HG03469 (cell line): ENCODE results near the gene SLC24A4.

Experiments used
- ATAC-seq: cut with Tn5 transposase; IDR thresholded peaks from one replicate; pipeline ENCODE4 v1.9.1; 2021; ENCODE audit warnings: mild to moderate bottlenecking, moderate library complexity, moderate number of reproducible peaks; ENCODE audit not compliant: unreplicated experiment

Gene SLC24A4

GRCh38 chr14:92455231-92455630, 132.3 kb downstream of the SLC24A4 start:
- no peak for ATAC-seq

DNA sequence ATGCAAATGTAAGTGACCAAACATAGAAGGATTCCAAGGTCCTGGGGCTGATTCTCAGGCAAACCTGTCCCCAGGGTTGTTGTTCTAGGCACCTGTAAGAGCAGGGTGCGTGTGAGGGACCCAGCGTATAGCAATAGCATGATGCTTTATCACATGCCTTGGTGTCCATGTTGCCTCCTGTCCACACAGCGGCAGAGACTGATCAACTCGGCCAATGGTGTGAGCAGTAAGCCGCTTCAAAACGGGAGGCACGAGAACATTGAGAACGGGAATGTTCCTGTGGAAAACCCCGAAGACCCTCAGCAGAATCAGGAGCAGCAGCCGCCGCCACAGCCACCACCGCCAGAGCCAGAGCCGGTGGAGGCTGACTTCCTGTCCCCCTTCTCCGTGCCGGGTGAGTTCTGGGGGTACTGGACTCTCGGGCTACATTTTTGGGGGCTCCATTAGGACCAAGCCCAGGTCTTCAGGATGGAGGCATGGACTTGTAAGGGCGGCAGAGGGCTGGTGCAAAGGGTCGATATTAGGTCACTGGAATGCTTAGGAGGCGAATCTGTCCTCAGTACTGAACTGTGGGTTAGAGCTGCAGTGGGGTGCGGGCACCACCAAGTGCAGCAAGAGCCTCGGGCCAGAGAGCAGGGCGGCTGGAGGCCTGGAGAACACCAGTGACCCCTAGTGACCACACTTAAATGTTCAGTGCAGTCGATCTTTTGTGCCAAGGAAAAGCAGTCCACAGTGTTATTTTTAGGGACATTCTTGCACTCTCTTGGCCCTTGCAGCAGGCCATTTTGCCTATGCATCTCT, 133.4 kb downstream of the SLC24A4 start:
- peak; percentile 58 for ATAC-seq

GRCh38 chr14:92457016-92457565, 134.1 kb downstream of the SLC24A4 start:
- ATAC-seq, result no peak

GRCh38 chr14:92458136-92459029, 135.4 kb downstream of the SLC24A4 start:
- ATAC-seq, result no peak

DNA sequence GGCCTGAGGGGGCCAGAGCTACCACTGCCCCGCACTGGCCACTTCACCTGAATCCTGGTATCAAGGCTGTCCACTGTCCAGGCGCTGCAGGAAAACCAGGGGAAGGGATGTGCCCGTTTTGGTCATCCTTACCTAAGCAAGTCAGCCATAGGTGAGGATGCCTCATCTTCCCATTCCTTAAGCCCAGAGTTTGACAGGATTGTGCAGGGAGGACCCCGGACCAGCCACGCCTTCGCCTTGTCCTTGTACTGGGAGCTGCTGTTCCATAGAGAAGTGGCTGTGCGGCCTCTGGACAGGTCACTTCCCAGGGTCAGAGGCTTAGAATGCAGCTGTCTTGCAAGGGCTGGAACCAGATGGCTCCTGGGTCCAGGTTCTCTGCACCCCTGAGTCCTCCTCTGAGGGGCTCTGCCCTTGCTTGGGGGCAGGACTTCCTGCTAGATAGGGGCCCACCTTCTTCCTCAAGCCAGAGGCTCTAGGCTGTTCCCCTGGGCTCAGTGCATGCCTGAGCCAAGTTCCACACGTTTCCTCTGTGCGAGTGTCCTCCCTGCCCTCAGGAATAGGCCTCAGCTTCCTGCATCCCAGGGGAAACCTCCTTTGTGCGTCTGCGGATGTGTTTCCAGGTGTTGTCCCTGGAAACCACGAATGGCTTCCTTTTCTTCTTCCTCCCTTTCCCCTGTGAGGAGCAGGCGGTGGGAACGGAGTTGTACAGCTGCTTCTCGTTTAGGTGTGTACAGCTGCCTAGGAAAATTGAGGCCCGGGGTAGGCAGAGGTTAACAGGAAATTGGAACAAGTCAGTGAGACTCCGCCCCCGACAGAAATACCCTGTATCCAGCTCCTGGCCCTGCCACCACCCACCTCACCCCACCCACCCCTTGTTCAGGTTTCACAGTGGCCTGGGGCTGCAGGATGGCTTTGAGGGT, 136.3 kb downstream of the SLC24A4 start:
- ATAC-seq, result no peak

DNA sequence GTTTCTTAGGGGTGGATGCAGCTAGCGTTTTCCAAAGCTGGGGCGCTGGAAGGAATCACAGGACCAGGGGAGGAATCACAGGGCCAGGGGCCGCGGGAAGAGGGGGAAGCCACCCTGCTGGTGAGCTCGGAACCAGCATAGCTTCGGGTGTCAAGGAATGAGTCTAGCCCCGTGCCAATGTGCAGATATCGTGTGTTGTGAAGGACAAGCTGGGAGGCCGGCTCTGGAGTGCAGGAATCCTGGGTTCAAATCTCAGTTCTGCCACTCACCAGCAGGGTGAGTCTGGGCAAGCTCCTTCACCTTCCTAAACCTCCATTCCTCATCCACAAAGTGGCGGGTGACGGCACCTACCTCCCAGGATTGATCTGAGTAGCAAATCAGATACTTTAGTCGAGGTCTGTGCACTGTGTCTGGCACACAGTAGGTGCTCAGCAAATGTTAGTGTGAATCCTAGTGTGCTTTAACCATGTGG, 137.0 kb downstream of the SLC24A4 start:
- ATAC-seq, result no peak

- ATAC-seq, result no peak
These were observed 137.6 kb downstream of the SLC24A4 start for GRCh38 chr14:92460541-92460915.

DNA sequence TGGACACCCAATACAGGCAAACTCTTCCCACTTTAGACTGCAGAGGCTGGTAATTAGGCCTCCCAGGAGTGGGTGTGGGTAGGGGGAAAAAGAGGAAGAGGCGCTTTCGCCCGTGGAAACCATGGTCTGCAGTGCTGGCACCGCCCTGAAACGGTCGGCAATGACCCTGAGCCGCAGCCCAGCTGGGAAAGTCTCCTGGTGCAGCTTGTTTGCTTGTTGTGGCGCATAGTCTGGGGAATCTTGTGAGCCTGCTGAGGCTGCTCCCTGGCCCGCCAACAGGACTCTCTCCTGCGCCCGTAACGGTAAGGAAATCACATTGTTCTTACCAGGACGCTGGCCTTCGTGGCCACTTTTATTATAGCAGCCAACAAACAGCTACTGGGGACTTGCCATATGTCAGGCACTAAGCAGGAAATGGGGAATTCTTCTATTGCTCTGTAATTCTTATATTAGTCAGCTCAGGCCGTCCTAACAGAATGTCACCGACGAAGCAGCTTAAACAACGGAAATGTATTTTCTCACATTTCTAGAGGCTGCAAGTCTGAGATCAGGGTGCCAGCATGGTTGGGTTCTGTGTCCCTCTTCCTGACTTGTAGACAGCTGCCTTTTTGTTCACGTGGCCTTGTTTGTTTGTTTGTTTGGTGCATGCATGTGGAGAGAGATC, 138.1 kb downstream of the SLC24A4 start:
- no peak for ATAC-seq

GRCh38 chr14:92461891-92462290, 138.9 kb downstream of the SLC24A4 start:
- no peak for ATAC-seq

DNA sequence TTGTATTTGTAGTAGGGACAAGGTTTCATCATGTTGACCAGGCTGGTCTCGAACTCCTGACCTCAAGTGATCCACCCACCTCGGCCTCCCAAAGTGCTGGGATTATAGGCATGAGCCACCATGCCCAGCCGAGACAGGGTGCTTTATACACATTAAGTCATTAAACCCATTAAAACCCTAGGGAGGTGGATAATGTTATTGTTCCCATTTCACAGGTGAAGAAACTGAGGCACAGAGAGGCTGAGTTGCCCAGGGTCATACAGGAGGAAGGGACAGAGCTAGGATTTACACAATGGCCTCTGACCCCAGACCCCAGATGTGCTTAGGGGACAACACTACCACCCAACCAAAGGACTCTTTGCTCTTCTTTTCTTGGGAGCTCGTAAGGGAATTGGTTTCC, 139.6 kb downstream of the SLC24A4 start:
- no peak for ATAC-seq

DNA sequence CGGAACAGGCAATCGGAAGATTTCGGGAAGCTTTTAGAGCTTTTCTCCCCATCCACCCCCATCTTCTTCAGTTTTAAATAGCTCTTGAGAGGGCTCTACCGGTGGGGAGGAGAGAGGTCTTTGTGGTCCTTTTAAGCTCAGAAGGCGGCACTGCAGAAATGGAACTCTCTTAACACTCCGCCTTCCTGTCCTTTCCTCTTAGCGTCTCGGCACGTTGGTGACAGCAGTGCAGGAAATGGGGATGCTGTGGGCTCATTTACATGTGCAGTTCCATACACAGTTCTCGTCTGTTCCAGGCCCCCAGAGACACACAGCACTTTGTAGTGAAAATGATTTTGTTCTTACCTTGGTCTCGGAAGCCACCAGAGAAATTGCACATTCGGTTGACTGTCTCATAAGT, 140.2 kb downstream of the SLC24A4 start:
- ATAC-seq, result no peak

DNA sequence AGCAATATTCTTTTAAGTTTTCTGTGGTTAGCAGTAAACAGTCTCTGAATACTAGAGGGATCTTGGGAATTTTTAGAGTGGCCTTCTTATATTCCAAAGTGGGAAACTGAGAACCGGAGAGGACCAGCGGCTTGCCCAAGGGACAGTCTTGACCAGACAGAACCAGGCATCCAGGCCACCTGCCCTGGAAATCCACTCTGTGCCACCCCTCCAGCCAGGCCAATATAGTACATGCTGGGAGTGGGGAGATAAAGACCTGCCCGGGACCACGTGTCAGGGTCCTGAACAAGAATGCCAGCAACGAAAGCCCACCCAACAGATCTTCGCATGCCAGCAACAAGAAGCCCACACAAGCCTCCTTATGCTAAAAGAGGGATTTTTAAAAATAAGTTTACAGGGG, 141.2 kb downstream of the SLC24A4 start:
- ATAC-seq, result no peak

DNA sequence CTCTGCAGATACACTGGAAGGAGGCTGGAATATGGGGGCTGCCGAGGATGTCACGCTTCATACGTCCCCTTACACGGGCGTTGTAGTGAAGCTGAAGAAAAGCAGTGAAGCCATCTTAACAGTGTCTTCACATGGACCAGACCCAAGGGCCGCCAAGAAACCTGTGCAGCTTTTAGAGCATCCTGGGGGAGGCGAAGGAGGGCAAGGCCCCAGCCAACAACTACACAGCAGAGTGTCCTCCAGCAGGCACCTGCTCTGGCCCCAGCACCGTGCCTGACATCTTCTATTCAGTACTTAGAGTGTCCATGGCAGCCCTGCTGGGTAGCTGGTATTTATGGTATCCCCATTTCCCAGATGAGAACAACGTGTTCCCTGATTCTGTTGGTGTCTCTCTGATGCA, 141.8 kb downstream of the SLC24A4 start:
- ATAC-seq, result no peak

DNA sequence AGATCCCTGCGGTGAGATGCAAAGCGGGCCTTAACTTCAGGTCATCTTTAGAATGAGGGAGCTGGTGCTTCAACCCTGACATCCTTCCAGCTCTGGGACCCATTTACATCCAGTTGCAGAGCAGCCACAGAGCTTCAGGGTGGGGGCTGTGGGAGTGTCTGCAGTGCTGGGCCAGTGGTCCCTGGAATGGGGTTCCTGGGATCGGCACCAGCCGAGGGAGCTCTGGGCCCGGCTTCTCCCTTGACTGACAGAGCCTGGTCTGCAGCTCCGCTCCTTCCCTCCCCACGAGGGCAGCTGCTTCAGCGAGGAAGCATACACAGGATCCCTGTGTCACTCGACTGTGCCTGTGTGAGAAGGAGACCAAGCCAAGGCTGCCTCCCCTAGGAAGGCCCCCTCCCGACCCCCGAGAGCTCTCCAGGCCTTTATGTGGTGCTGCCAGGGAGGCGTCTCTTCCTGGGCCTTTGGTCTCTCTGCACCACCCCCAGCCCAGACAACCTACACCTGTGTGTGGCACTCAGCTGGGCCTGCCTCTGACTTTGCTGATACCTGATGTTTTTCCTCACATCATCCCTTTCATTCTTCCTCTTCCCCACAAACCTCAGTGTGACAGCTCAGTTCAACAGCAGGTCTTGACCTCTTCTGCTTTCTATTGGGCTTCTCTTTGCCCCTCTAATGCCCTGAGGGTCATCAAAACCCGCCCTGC, 142.5 kb downstream of the SLC24A4 start:
- ATAC-seq, result no peak

- ATAC-seq, result no peak
These were observed 143.1 kb downstream of the SLC24A4 start for GRCh38 chr14:92466059-92466458.

DNA sequence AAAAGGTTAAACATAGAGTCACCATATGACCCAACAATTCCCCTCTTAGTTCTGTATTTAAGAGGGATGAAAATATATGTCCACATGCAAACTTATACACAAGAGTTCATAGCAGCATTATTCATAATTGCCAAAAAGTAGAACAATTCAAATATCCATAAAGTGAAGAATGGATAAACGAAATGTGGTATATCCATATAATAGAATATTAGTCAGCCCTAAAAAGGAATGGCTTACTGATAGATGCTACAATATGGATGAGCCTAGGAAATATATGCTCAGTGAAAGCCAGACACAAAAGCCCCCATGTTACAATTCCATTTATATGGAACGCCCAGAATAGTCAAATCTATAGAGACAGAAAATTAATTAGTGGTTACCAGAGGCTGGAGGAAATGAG, 146.6 kb downstream of the SLC24A4 start:
- no peak for ATAC-seq

DNA sequence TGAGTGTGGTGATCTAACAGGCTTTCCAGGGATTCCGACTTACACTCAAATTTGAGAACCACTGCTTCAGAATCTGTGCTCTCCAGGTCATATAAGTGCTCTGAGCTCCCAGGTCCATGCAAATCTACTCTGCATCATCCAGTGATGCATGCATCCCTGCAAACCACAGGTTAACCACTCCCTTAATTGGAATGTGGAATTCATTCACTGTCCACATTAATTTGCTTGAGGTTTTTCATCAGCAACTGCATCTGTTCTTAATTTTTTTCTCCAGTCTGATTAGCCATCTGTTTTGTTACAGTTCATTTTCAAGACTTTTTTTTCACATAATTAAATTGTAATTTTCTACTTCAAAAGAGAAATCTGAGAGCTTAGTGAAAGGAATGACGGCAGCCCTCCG, 147.2 kb downstream of the SLC24A4 start:
- no peak for ATAC-seq

- no peak for ATAC-seq
These were observed 147.8 kb downstream of the SLC24A4 start for GRCh38 chr14:92470811-92471210.

- ATAC-seq, result no peak
These were observed 149.0 kb downstream of the SLC24A4 start for GRCh38 chr14:92471919-92472318.
